ENCODE measurements around the gene A3GALT2.

DNA sequence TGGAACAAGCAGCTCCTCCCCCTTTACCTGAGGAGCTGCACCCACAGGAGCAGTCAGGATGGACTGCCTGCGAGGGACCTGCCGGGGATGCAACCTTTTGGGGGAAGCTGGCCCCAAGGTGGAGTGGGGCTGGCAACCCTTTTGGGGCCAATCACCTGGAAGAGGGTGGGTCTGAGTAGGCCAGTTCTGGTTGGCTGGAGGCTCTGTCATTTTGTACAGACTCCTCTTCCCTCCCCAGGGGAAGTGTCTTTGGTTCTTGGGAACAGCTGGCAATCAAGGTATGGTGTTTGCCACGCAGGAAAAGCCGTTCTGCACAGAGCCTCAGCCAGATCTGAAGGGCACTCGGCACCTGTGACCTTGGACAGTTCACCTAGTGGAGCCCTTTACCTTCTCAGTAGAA is 280 bp upstream of the A3GALT2 start:
- TF ChIP-seq, protein P1, sequence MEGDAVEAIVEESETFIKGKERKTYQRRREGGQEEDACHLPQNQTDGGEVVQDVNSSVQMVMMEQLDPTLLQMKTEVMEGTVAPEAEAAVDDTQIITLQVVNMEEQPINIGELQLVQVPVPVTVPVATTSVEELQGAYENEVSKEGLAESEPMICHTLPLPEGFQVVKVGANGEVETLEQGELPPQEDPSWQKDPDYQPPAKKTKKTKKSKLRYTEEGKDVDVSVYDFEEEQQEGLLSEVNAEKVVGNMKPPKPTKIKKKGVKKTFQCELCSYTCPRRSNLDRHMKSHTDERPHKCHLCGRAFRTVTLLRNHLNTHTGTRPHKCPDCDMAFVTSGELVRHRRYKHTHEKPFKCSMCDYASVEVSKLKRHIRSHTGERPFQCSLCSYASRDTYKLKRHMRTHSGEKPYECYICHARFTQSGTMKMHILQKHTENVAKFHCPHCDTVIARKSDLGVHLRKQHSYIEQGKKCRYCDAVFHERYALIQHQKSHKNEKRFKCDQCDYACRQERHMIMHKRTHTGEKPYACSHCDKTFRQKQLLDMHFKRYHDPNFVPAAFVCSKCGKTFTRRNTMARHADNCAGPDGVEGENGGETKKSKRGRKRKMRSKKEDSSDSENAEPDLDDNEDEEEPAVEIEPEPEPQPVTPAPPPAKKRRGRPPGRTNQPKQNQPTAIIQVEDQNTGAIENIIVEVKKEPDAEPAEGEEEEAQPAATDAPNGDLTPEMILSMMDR (IDR thresholded peaks at IDR 0.05; ENCODE audit: low read depth, low read length, poor library complexity, severe bottlenecking) = no peak
- TF ChIP-seq EZH2phosphoT487 (IDR thresholded peaks at IDR 0.05; ENCODE audit: borderline replicate concordance, low read length) = no peak
